HAP-1 (cell line): Measurements from ENCODE around the gene ZNF138.
"Not testable (repeated sequence)": the region's sequence is repeated elsewhere in the genome, so short reads cannot be mapped to it uniquely, and the experiment has no call there.

Experiments
- DNase-seq, 2 experiments: peaks; one replicate each; pipeline ENCODE4 v3.0.0-alpha.2; 2016 to 2020; ENCODE audit warnings: low spot score in 2 of 2
- H3K27me3 ChIP-seq: fragments of 250-450 bp; sonication (Bioruptor Pico); 2 replicates; pipeline ENCODE4 v1.5.1; 2020; ENCODE audit warnings: low read depth, mild to moderate bottlenecking, moderate library complexity
- H3K36me3 ChIP-seq: fragments of 250-450 bp; sonication (Bioruptor Pico); replicated peaks from 2 replicates; pipeline ENCODE4 v1.5.1; 2020; ENCODE audit warnings: mild to moderate bottlenecking
- H3K4me1 ChIP-seq: fragments of 250-450 bp; sonication (Bioruptor Pico); 2 replicates; pipeline ENCODE4 v1.5.1; 2020; ENCODE audit warnings: mild to moderate bottlenecking
- H3K4me3 ChIP-seq: fragments of 250-450 bp; sonication (Bioruptor Pico); 2 replicates; pipeline ENCODE4 v1.5.1; 2020; ENCODE audit warnings: mild to moderate bottlenecking, moderate library complexity
- H3K9me3 ChIP-seq: fragments of 250-450 bp; sonication (Bioruptor Pico); 2 replicates; pipeline ENCODE4 v1.5.1; 2020; ENCODE audit warnings: mild to moderate bottlenecking, moderate library complexity
- in situ Hi-C: fragments of 300-500 bp; cut with MboI; formaldehyde crosslinking; loops from 3 replicates; pipeline ENCODE4 v1.14.3; 2020; ENCODE audit warnings: low sequenced_read_pairs, inconsistent platforms, mixed read lengths

ZNF138 gene

GRCh38 chr7:64799169-64799568, 4.9 kb downstream of the ZNF138 start:
- H3K4me3 ChIP-seq, H3K27me3 ChIP-seq, DNase-seq, H3K9me3 ChIP-seq, in situ Hi-C loops: not testable (repeated sequence)
- Histone ChIP-seq H3K36me3 (peaks cover 66% of the 10 kb centered on the region), H3K4me1 (peaks cover 13% of the 10 kb centered on the region)

DNA sequence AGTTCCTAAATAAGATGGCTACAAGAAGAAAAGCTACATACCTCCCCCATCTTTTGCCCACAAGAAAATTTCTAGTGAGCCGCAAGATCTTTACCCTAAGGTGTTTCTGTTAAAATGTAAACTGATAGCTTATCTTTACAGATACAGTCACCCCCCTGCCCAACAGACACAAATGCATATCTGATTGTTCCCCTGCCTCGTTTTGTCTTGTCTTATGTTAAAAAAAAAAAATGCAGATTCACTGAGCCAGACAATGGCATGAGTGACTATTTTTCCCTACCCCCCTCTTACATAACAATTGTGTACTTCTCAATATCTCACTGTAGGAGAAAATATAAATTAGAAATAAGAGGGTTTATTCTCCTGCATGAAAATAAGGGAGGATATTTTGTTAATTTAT, 8.5 kb downstream of the ZNF138 start:
- in situ Hi-C loops = no loop called here
- peaks cover 58% of the 10 kb centered on the region for H3K36me3 ChIP-seq
- peaks cover 13% of the 10 kb centered on the region for H3K4me1 ChIP-seq
- H3K27me3 ChIP-seq = no peaks in the 10 kb centered on the region
- no peak overlapping the region for H3K4me3 ChIP-seq
- peaks cover 11% of the 10 kb centered on the region; the same call in 1 of the 2 replicates for H3K9me3 ChIP-seq
- peak in 1 of 2 experiments; percentile 22 for DNase-seq

DNA sequence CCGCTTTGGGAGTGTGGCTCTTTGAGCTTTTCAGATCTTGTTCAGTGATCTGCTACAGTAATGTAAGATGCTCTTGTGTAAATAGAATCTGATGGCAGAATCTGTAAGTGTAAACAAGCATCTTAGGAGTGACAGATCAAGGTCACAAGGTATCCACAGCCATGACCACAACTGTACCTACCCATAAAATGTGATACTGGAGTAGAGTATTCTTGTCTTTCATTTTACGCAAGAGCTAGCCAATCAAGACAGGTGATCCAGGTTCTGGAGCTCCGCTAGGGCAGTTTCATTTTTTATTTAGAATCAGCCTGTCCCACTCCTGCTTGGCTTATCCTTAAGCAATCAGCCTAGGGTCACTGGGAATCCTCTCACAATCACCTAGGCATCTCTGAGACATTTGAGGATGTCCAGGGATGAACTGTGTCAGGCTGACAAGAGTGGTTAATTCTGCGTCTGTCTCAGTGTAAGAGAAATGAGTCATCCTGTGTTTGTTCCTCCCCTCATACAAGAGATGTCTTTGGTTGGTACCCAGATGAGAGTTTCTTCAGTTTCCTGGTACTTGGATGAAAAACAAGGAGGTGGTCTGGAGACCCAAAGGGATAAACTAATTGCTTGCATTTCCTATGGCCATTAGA, 13.6 kb downstream of the ZNF138 start:
- H3K27me3 ChIP-seq = no peaks in the 10 kb centered on the region
- no peak overlapping the region for H3K4me3 ChIP-seq
- in situ Hi-C loops = no loop called here
- peaks cover 24% of the 10 kb centered on the region for H3K36me3 ChIP-seq
- no peak for DNase-seq
- peaks cover 8% of the 10 kb centered on the region for H3K9me3 ChIP-seq
- peaks cover 4% of the 10 kb centered on the region for H3K4me1 ChIP-seq

DNA sequence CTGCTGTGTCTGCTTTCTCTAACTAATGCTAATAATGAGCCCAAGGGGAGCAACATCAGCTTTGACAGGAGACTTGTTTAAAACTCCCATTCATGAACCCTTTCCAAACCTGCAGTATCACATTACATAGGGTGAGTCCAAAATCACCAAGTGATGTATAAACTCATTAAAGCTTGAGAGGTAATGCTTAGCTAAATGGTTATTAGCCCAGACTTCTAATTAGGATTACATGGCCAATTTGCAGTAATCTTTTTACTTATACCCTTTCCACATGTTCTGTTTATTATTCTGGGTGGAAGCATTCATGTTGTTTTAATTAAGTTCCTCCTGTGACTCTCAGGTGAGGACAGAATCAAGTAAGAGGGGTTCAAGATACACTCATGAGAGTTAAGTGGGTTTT, 17.5 kb downstream of the ZNF138 start:
- Histone ChIP-seq H3K9me3 (peaks cover 8% of the 10 kb centered on the region), H3K27me3 (no peaks in the 10 kb centered on the region), H3K4me3 (no peak overlapping the region), H3K36me3 (peaks cover 31% of the 10 kb centered on the region), H3K4me1 (no peaks in the 10 kb centered on the region)
- in situ Hi-C loops = no loop called here
- no peak for DNase-seq

GRCh38 chr7:64830926-64831325, 36.7 kb downstream of the ZNF138 start:
- peaks cover 10% of the 10 kb centered on the region for H3K36me3 ChIP-seq
- no peaks in the 10 kb centered on the region for H3K27me3 ChIP-seq
- no peak overlapping the region for H3K4me3 ChIP-seq
- H3K9me3 ChIP-seq = peaks cover 4% of the 10 kb centered on the region; the same call in 1 of the 2 replicates
- peaks cover 5% of the 10 kb centered on the region for H3K4me1 ChIP-seq
- no peak for DNase-seq
- in situ Hi-C loops = no loop called here

DNA sequence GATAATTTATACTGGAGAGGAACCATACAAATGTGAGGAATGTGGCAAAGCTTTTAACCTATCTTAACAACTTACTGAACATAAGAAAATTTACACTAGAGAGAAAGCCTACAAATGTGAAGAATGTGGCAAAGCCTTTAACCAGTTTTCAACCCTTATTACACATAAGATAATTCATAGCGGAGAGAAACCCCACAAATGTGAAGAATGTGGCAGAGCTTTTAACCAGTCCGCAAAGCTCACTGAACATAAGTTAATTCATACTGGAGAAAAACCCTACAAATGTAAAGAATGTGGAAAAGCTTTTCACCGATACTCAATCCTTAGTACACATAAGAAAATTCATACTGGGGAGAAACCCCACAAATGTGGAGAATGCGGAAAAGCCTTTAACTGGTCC, 37.9 kb downstream of the ZNF138 start:
- Histone ChIP-seq H3K36me3 (peaks cover 10% of the 10 kb centered on the region), H3K9me3 (peaks cover 4% of the 10 kb centered on the region; the same call in 1 of the 2 replicates), H3K27me3 (no peaks in the 10 kb centered on the region), H3K4me3 (no peak overlapping the region), H3K4me1 (peaks cover 5% of the 10 kb centered on the region)
- in situ Hi-C loops = no loop called here
- DNase-seq = no peak

DNA sequence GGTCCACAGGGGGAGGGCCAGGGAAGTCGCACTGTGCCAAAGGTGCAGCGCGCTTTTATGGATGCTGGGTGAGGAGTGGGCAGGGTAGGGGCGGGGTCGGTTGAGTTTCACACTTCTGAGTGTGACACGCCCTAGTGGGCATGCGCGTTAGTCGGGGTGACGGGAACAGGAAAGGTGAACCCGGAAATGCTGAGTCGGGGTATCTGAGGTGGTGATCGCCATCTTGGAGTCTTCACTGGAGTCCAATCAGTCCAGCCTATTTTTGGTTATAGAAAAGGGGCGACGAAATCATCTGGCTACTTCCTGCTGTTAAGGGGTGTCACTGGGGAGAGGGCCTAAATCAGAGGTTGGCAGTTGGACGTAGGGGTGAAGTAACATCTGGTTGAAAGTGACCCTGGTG, 40.8 kb downstream of the ZNF138 start:
- in situ Hi-C loops = no loop called here
- DNase-seq = no peak
- H3K9me3 ChIP-seq = peaks cover 4% of the 10 kb centered on the region; the same call in 1 of the 2 replicates
- peaks cover 5% of the 10 kb centered on the region for H3K4me1 ChIP-seq
- H3K4me3 ChIP-seq = no peak overlapping the region
- H3K36me3 ChIP-seq = peaks cover 10% of the 10 kb centered on the region
- H3K27me3 ChIP-seq = no peaks in the 10 kb centered on the region

DNA sequence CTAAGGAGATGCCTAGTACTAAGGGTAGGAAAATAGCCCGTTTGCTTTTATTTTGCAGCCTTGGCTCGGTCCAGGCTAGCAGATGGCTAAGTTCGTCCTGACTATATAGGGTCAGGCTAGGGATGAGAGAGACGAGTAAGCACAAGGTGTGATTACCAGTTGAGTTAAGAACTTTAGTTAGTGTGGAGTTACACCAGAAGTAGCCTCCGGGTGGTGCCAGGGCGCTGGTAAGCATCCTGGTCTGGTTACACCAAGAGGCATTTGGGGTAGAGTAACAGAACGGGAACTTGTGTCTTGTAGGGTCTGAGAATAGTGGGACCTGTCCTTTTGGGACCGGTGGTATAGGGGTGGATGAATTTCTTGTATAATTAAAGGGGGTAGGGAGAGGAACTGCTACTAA, 41.6 kb downstream of the ZNF138 start:
- H3K4me3 ChIP-seq, H3K27me3 ChIP-seq, H3K4me1 ChIP-seq, in situ Hi-C loops, H3K9me3 ChIP-seq: not testable (repeated sequence)
- peaks cover 10% of the 10 kb centered on the region for H3K36me3 ChIP-seq
- DNase-seq = peak in 1 of 2 experiments; percentile 20

- H3K4me3 ChIP-seq, in situ Hi-C loops, DNase-seq, H3K9me3 ChIP-seq, H3K4me1 ChIP-seq, H3K36me3 ChIP-seq, H3K27me3 ChIP-seq: not testable (repeated sequence)
Observed at GRCh38 chr7:64838051-64838450, 43.8 kb downstream of the ZNF138 start.

DNA sequence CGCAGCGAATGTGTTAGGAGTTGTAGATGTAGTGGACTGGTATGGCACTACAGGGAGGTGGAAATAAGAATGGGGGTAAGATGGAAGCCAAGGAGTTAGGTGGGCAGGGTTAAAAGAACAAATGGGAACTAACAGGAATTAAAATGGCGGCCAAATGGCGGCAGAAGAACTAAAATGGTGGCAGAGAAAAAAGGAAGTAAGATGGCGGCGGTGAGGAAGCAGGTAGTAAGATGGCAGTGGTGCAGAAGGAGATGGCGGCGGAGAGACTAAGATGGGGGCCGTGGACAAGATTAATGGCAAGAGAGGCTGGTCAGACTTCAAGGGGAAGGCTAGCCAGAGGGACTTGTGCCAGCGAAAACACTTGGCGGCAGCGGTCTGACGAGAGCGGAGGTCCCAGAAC, 44.5 kb downstream of the ZNF138 start:
- in situ Hi-C loops = no loop called here
- peaks cover 5% of the 10 kb centered on the region for H3K4me1 ChIP-seq
- no peaks in the 10 kb centered on the region for H3K27me3 ChIP-seq
- no peak for DNase-seq
- no peak overlapping the region for H3K4me3 ChIP-seq
- H3K36me3 ChIP-seq = no peaks in the 10 kb centered on the region
- no peaks in the 10 kb centered on the region for H3K9me3 ChIP-seq

DNA sequence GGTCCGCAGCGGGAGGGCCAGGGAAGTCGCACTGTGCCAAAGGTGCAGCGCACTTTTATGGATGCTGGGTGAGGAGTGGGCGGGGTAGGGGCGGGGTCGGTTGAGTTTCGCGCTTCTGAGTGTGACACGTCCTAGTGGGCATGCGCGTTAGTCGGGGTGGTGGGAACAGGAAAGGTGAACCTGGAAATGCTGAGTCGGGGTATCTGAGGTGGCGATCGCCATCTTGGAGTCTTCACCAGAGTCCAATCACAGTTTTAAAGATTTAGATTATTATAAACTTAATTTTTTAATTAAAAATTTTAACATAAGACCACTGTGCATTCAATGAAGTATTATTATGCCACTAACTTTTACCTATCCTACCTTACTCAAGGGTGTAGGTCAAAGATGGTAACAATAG, 45.7 kb downstream of the ZNF138 start:
- in situ Hi-C loops = no loop called here
- H3K36me3 ChIP-seq = no peaks in the 10 kb centered on the region
- H3K27me3 ChIP-seq = no peaks in the 10 kb centered on the region
- H3K9me3 ChIP-seq = no peaks in the 10 kb centered on the region
- H3K4me1 ChIP-seq = no peaks in the 10 kb centered on the region
- no peak overlapping the region for H3K4me3 ChIP-seq
- DNase-seq = no peak

DNA sequence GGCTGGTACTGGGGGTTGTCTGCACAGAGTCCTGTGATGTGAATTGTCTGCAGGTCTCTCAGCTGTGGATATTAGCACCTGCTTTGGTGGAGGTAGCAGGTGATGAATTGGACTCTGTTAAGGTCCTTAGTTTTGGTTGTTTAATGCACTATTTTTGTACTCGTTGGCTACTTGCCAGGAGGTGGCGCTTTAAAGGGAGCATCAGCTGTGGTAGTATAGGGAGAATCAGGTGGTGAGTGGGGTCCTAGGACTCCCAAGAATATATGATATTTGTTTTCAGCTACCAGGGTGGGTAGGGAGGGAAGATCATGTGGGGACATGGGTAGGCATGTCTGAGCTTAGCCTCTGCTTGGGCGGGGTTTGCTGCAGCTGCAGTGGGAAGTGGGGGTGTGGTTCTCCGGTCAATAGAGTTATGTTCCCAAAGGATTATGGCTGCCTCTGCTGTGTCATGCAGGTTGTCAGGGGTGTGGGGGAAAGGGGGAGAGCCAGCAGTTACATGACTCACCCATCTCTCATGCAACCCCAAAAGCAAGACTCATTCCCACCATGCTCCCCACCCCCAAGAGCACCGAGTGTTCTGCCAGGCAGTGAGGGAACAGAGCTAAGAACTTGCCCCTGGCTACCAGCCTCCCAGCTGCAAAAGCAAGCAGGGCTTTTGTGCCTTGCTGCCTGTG, 55.2 kb downstream of the ZNF138 start:
- Histone ChIP-seq H3K36me3 (no peaks in the 10 kb centered on the region), H3K9me3 (no peaks in the 10 kb centered on the region), H3K27me3 (no peaks in the 10 kb centered on the region), H3K4me3 (no peak overlapping the region), H3K4me1 (peaks cover 3% of the 10 kb centered on the region)
- peak; percentile 6 to 66 for DNase-seq
- in situ Hi-C loops = no loop called here

GRCh38 chr7:64849924-64850499, 55.8 kb downstream of the ZNF138 start:
- Histone ChIP-seq H3K4me3 (no peak overlapping the region), H3K36me3 (no peaks in the 10 kb centered on the region), H3K9me3 (no peaks in the 10 kb centered on the region), H3K27me3 (no peaks in the 10 kb centered on the region), H3K4me1 (peaks cover 3% of the 10 kb centered on the region)
- in situ Hi-C loops = no loop called here
- no peak for DNase-seq

DNA sequence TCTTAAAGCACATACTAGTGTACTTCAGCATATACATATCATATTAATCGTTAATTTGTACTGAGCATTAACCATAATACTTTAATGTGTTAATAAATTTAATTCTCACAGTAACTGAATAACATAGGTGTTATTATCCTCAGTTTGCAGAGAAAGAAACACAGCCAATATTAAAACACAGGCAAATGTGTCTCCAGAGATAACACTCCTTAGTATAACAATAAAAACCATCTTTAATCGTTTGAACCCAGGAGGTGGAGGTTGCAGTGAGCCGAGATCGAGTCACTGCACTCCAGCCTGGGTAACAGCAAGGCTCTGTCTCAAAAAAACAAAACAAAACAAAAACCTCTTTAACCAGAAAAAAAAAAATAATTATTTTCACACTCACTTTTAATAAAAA, 59.5 kb downstream of the ZNF138 start:
- Histone ChIP-seq H3K36me3 (no peaks in the 10 kb centered on the region), H3K27me3 (no peaks in the 10 kb centered on the region), H3K4me1 (peaks cover 3% of the 10 kb centered on the region), H3K4me3 (no peak overlapping the region), H3K9me3 (no peaks in the 10 kb centered on the region)
- in situ Hi-C loops = no loop called here
- no peak for DNase-seq
